ENCODE measurements around the gene MSRB1.
"Not testable (repeated sequence)": the region's sequence is repeated elsewhere in the genome, so short reads cannot be mapped to it uniquely, and the experiment has no call there.

Gene MSRB1

GRCh38 chr16:1958715-1959268 is 15.8 kb upstream of the MSRB1 start:
- H3K36me3 ChIP-seq (ENCODE audit: control insufficient read depth, insufficient read depth, low read length): peaks cover 28% of the 10 kb centered on the region
- no peaks in the 10 kb centered on the region for H3K9me3 ChIP-seq (ENCODE audit: control insufficient read depth, insufficient read depth, low read length)
- no peak overlapping the region for H3K9ac ChIP-seq (ENCODE audit: low read depth, low read length)
- H3K4me1 ChIP-seq (ENCODE audit: control insufficient read depth, insufficient read depth, low read length): peaks cover 18% of the 10 kb centered on the region
- no peaks in the 10 kb centered on the region for H3K27me3 ChIP-seq (ENCODE audit: control insufficient read depth, insufficient read depth, low read length)
- no peak overlapping the region for H3K27ac ChIP-seq (ENCODE audit: low read depth, low read length)
- peak overlapping the region; percentile 87 for H3K4me3 ChIP-seq (ENCODE audit: low read depth, low read length)

GRCh38 chr16:1958143-1958491 is 15.1 kb upstream of the MSRB1 start:
- not testable (repeated sequence) for H3K9ac ChIP-seq (ENCODE audit: low read depth, low read length); H3K27me3 ChIP-seq (ENCODE audit: control insufficient read depth, insufficient read depth, low read length)
- peaks cover 16% of the 10 kb centered on the region for H3K4me1 ChIP-seq (ENCODE audit: control insufficient read depth, insufficient read depth, low read length)

DNA sequence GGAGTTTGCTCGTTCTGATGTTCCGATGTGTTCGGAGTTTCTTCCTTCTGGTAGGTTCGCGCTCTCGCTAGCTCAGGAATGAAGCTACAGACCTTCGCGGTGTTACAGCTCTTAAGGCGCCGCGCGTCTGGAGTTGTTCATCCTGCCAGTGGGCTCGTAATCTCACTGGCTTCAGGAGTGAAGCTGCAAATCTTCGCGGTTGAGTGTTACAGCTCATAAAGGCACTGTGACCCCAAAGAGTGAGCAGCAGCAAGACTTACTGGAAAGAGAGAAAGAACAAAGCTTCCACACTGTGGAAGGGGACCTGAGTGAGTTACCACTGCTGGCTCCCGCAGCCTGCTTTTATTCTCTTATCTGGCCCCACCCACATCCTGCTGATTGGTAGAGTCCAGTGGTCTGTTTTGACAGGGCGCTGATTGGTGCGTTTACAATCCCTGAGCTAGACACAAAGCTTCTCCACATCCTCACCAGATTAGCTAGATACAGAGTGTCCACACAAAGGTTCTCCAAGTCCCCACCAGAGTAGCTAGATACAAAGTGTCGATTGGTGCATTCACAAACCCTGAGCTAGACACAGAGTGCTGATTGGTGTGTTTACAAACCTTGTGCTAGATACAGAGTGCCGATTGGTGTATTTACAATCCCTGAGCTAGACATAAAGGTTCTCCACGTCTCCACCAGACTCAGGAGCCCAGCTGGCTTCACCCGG is 14.6 kb upstream of the MSRB1 start:
- Histone ChIP-seq H3K4me1 (ENCODE audit: control insufficient read depth, insufficient read depth, low read length) (peaks cover 11% of the 10 kb centered on the region), H3K36me3 (ENCODE audit: control insufficient read depth, insufficient read depth, low read length) (peaks cover 16% of the 10 kb centered on the region)
- not testable (repeated sequence) for H3K27ac ChIP-seq (ENCODE audit: low read depth, low read length); H3K9ac ChIP-seq (ENCODE audit: low read depth, low read length); H3K9me3 ChIP-seq (ENCODE audit: control insufficient read depth, insufficient read depth, low read length); H3K27me3 ChIP-seq (ENCODE audit: control insufficient read depth, insufficient read depth, low read length); H3K4me3 ChIP-seq (ENCODE audit: low read depth, low read length)

More at GRCh38 chr16:1958143-1958491, 15.1 kb upstream of the MSRB1 start:
- not testable (repeated sequence) for H3K27ac ChIP-seq (ENCODE audit: low read depth, low read length); H3K4me3 ChIP-seq (ENCODE audit: low read depth, low read length); H3K9me3 ChIP-seq (ENCODE audit: control insufficient read depth, insufficient read depth, low read length)
- peaks cover 21% of the 10 kb centered on the region for H3K36me3 ChIP-seq (ENCODE audit: control insufficient read depth, insufficient read depth, low read length)

- Histone ChIP-seq H3K4me3 (ENCODE audit: low read depth, low read length) (no peak overlapping the region), H3K9me3 (ENCODE audit: control insufficient read depth, insufficient read depth, low read length) (no peaks in the 10 kb centered on the region), H3K36me3 (ENCODE audit: control insufficient read depth, insufficient read depth, low read length) (no peaks in the 10 kb centered on the region), H3K27ac (ENCODE audit: low read depth, low read length) (no peak overlapping the region), H3K9ac (ENCODE audit: low read depth, low read length) (no peak overlapping the region), H3K27me3 (ENCODE audit: control insufficient read depth, insufficient read depth, low read length) (no peaks in the 10 kb centered on the region), H3K4me1 (ENCODE audit: control insufficient read depth, insufficient read depth, low read length) (peaks cover 2% of the 10 kb centered on the region; the same call in 1 of the 2 replicates)
Observed at GRCh38 chr16:1953734-1954133, 10.7 kb upstream of the MSRB1 start.

GRCh38 chr16:1950559-1950958 is 7.6 kb upstream of the MSRB1 start:
- Histone ChIP-seq H3K9me3 (ENCODE audit: control insufficient read depth, insufficient read depth, low read length) (no peaks in the 10 kb centered on the region), H3K36me3 (ENCODE audit: control insufficient read depth, insufficient read depth, low read length) (no peaks in the 10 kb centered on the region), H3K9ac (ENCODE audit: low read depth, low read length) (no peak overlapping the region), H3K27me3 (ENCODE audit: control insufficient read depth, insufficient read depth, low read length) (no peaks in the 10 kb centered on the region), H3K27ac (ENCODE audit: low read depth, low read length) (no peak overlapping the region), H3K4me1 (ENCODE audit: control insufficient read depth, insufficient read depth, low read length) (no peaks in the 10 kb centered on the region), H3K4me3 (ENCODE audit: low read depth, low read length) (no peak overlapping the region)

DNA sequence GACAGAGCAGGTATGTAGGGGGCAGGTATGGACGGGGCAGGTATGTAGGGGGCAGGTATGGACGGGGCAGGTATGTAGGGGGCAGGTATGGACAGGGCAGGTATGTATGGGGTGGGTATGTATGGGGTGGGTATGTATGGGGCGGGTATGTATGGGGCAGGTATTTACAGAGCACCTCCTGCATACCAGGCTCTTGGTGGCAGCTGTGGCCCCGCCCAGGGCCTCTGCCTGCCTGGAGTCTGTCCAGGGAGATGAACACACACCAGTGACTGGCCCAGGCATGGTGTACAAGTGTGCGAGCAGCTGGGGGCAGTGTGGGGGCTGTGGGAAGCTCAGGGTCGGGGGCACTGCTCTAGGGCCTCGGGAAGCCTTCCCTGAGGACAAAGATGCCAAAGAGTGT is 7.0 kb upstream of the MSRB1 start:
- Histone ChIP-seq H3K27ac (ENCODE audit: low read depth, low read length) (no peak overlapping the region), H3K27me3 (ENCODE audit: control insufficient read depth, insufficient read depth, low read length) (no peaks in the 10 kb centered on the region), H3K9ac (ENCODE audit: low read depth, low read length) (no peak overlapping the region)

DNA sequence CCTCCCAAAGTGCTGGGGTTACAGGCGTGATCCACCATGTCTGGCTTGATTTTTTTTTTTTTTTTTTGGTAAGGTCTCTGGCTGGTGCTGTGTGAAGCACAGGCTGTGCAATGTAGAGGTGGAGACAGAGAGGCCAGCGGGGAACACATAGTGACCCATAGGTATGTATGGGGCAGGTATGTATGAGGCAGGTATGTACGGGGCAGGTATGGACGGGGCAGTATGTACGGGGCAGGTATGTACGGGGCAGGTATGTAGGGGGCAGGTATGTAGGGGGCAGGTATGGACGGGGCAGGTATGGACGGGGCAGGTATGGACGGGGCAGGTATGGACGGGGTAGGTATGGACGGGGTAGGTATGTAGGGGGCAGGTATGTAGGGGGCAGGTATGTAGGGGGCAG is 6.5 kb upstream of the MSRB1 start:
- Histone ChIP-seq H3K9ac (ENCODE audit: low read depth, low read length) (no peak overlapping the region), H3K27me3 (ENCODE audit: control insufficient read depth, insufficient read depth, low read length) (no peaks in the 10 kb centered on the region), H3K4me3 (ENCODE audit: low read depth, low read length) (no peak overlapping the region), H3K36me3 (ENCODE audit: control insufficient read depth, insufficient read depth, low read length) (no peaks in the 10 kb centered on the region), H3K9me3 (ENCODE audit: control insufficient read depth, insufficient read depth, low read length) (no peaks in the 10 kb centered on the region), H3K4me1 (ENCODE audit: control insufficient read depth, insufficient read depth, low read length) (no peaks in the 10 kb centered on the region), H3K27ac (ENCODE audit: low read depth, low read length) (no peak overlapping the region)

More for the DNA sequence above, 7.0 kb upstream of the MSRB1 start:
- no peak overlapping the region for H3K4me3 ChIP-seq (ENCODE audit: low read depth, low read length)
- H3K4me1 ChIP-seq (ENCODE audit: control insufficient read depth, insufficient read depth, low read length): no peaks in the 10 kb centered on the region
- H3K9me3 ChIP-seq (ENCODE audit: control insufficient read depth, insufficient read depth, low read length): no peaks in the 10 kb centered on the region
- no peaks in the 10 kb centered on the region for H3K36me3 ChIP-seq (ENCODE audit: control insufficient read depth, insufficient read depth, low read length)

DNA sequence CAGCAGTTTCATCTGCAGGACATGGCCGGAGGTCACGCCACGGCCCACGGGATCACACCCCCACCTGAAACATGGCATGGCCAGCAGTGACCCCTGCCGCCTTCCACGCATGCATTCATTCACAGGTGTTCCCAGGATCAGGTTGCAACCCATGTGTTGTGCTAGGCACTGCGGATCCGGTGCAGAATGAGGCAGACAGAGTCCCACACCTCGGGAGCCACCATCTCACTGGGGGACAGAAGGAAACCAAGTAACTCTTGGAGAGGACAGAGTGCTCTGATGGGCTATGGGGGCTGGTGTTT is 4.3 kb upstream of the MSRB1 start:
- H3K9me3 ChIP-seq (ENCODE audit: control insufficient read depth, insufficient read depth, low read length): no peaks in the 10 kb centered on the region
- no peaks in the 10 kb centered on the region for H3K27me3 ChIP-seq (ENCODE audit: control insufficient read depth, insufficient read depth, low read length)
- H3K36me3 ChIP-seq (ENCODE audit: control insufficient read depth, insufficient read depth, low read length): no peaks in the 10 kb centered on the region
- peaks cover 3% of the 10 kb centered on the region; the same call in 1 of the 2 replicates for H3K4me1 ChIP-seq (ENCODE audit: control insufficient read depth, insufficient read depth, low read length)
- H3K9ac ChIP-seq (ENCODE audit: low read depth, low read length): no peak overlapping the region
- H3K4me3 ChIP-seq (ENCODE audit: low read depth, low read length): no peak overlapping the region
- no peak overlapping the region for H3K27ac ChIP-seq (ENCODE audit: low read depth, low read length)

DNA sequence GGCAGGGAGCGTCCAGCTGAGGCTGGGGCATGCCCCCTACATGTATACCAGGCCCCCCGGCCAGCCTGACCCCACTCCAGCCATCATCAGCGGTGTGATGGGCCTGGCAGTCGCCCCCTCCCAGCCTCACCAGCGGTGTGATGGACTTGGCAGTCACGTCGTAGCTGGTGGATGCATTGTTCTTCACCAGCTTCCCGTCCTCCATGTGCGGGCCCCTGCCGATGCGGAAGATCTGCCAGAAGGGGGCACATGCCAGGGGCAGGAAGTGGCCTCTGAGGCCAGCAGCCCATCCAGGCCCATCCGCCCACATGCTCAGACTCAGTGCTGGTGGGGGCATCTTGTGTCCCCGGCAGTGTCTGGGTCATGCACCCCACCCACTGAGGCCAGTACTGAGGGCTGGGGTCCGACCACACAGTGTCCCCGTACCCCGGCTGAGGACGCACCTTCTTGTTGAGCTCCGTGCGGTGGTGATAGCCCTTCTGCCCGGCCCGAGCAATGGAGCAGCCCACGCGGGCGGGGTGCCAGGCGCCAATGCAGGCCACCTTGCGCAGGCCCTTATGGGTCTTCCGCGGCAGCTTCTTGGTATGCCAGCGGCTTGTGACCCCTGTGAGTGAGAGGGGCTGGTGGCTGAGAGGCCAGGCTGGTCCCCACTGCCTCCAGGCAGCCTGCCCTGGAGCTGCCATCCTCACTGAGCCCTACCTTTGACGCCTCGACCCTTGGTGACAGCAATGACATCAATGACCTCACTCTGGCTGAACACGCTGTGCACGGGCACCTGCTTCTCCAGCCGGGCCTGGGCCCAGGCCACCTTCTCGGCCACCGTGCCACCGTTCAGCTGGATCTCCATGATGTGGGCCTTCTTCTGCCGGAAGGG is 3.7 kb upstream of the MSRB1 start:
- H3K36me3 ChIP-seq (ENCODE audit: control insufficient read depth, insufficient read depth, low read length): no peaks in the 10 kb centered on the region
- H3K27me3 ChIP-seq (ENCODE audit: control insufficient read depth, insufficient read depth, low read length): no peaks in the 10 kb centered on the region
- no peak overlapping the region for H3K27ac ChIP-seq (ENCODE audit: low read depth, low read length)
- no peak overlapping the region for H3K9ac ChIP-seq (ENCODE audit: low read depth, low read length)
- H3K4me3 ChIP-seq (ENCODE audit: low read depth, low read length): no peak overlapping the region
- no peaks in the 10 kb centered on the region for H3K9me3 ChIP-seq (ENCODE audit: control insufficient read depth, insufficient read depth, low read length)
- peaks cover 9% of the 10 kb centered on the region for H3K4me1 ChIP-seq (ENCODE audit: control insufficient read depth, insufficient read depth, low read length)

- H3K36me3 ChIP-seq (ENCODE audit: control insufficient read depth, insufficient read depth, low read length): 0 out of 2 replicates have a peak, but pooled peaks cover 1% of the 10 kb centered on the region
- no peaks in the 10 kb centered on the region for H3K9me3 ChIP-seq (ENCODE audit: control insufficient read depth, insufficient read depth, low read length)
- no peak overlapping the region for H3K4me3 ChIP-seq (ENCODE audit: low read depth, low read length)
- peaks cover 9% of the 10 kb centered on the region for H3K4me1 ChIP-seq (ENCODE audit: control insufficient read depth, insufficient read depth, low read length)
- no peak overlapping the region for H3K9ac ChIP-seq (ENCODE audit: low read depth, low read length)
- H3K27ac ChIP-seq (ENCODE audit: low read depth, low read length): no peak overlapping the region
- H3K27me3 ChIP-seq (ENCODE audit: control insufficient read depth, insufficient read depth, low read length): no peaks in the 10 kb centered on the region
Observed at GRCh38 chr16:1945559-1946391, 2.8 kb upstream of the MSRB1 start.

Measured in HUES48 (cell line).